Endothelial cell of coronary artery (primary cell): ENCODE results near the gene CATSPERE. TPM values are rescaled to one million over a fixed set of nuclear protein-coding genes. Genes with fewer than 3 reads are reported as not detected.

Source experiments
- total RNA-seq: library from RNA; depleted of rRNA; stranded (reverse); fragments of >200 nt; gene quantifications from 2 replicates; pipeline ENCODE4 v1.2.3, GENCODE V29; 2014

The CATSPERE gene
- total RNA-seq = 0.28 and 0.45 TPM in 2 replicates

GRCh38 chr1:244461245-244462071 is at the start of gene CATSPERE:
Gene CATSPERE (plus strand): TSS chr1:244461273. CDS start chr1:244461430, 157 bp downstream.

GRCh38 chr1:244451539-244451950 is 9.5 kb upstream of the CATSPERE start, which contains the start of gene ADSS2:
Gene ADSS2 (minus strand): TSS chr1:244451909. CDS start chr1:244451817, 92 bp downstream.

GRCh38 chr1:244652623-244653438 is 191.8 kb downstream of the CATSPERE start, which contains the start of gene DESI2:
Gene DESI2 (plus strand): TSS chr1:244653126. CDS start chr1:244653314, 188 bp downstream.

Other genes starting within 250 kb of the CATSPERE start
- 70.5 and 78.0 TPM in 2 replicates for gene ADSS2, start 9.4 kb upstream of the CATSPERE start, total RNA-seq
- gene DESI2, start 191.9 kb downstream of the CATSPERE start, total RNA-seq = 46.8 and 52.1 TPM in 2 replicates